Smooth muscle cell (in vitro differentiated cells): Measurements from ENCODE around the gene PASD1. TPM values are rescaled to one million over a fixed set of nuclear protein-coding genes. Genes with fewer than 3 reads are reported as not detected.

Experiments
- DNase-seq: peaks from one replicate; lab custom pipeline; 2025; ENCODE audit not compliant: unreplicated experiment; lab: John Stamatoyannopoulos, UW
- H2AFZ ChIP-seq: fragments of 200-600 bp; sonication (generic); 2 replicates; pipeline ENCODE4 v1.6.0; 2016; ENCODE audit warnings: antibody characterized with exemption, low read depth, mild to moderate bottlenecking
- H3F3A ChIP-seq: fragments of 200-600 bp; sonication (generic); 2 replicates; pipeline ENCODE4 v1.6.0; 2017; ENCODE audit warnings: antibody characterized with exemption, low read depth
- H3K27ac ChIP-seq: fragments of 200-600 bp; sonication (generic); 2 replicates; pipeline ENCODE4 v1.5.1; 2016; ENCODE audit warnings: low read depth, mild to moderate bottlenecking
- H3K27me3 ChIP-seq: fragments of 200-600 bp; sonication (generic); 2 replicates; pipeline ENCODE4 v1.6.1; 2016; ENCODE audit warnings: low read depth, mild to moderate bottlenecking
- H3K36me3 ChIP-seq: fragments of 200-600 bp; sonication (generic); 2 replicates; pipeline ENCODE4 v1.5.1; 2016; ENCODE audit warnings: low read depth
- H3K4me1 ChIP-seq: fragments of 200-600 bp; sonication (generic); 2 replicates; pipeline ENCODE4 v1.5.1; 2016; ENCODE audit warnings: low read depth
- H3K4me2 ChIP-seq: fragments of 200-600 bp; sonication (generic); 2 replicates; pipeline ENCODE4 v1.6.0; 2016; ENCODE audit warnings: mild to moderate bottlenecking
- H3K4me3 ChIP-seq: fragments of 200-600 bp; sonication (generic); 2 replicates; pipeline ENCODE4 v1.5.1; 2016; ENCODE audit warnings: mild to moderate bottlenecking
- H3K79me2 ChIP-seq: fragments of 200-600 bp; sonication (generic); 2 replicates; pipeline ENCODE4 v1.6.0; 2016; ENCODE audit warnings: low read depth, mild to moderate bottlenecking
- H3K9ac ChIP-seq: fragments of 200-600 bp; sonication (generic); 2 replicates; pipeline ENCODE4 v1.6.0; 2016; ENCODE audit warnings: low read depth
- H3K9me3 ChIP-seq: fragments of 200-600 bp; sonication (generic); replicated peaks from 2 replicates; pipeline ENCODE4 v1.5.1; 2016; ENCODE audit warnings: low read depth
- H4K20me1 ChIP-seq: fragments of 200-600 bp; sonication (generic); 2 replicates; pipeline ENCODE4 v1.6.0; 2016; ENCODE audit warnings: low read depth
- WGBS: methylation state at CpG from one replicate; pipeline ENCODE4 v1.1.7; 2016; ENCODE audit warnings: low lambda C conversion rate; 5-methylcytosine and 5-hydroxymethylcytosine counted together
- polyA plus RNA-seq: library from polyadenylated mRNA; unstranded; fragments of >200 nt; fragmentation: Nextera tagmentation; extraction: Ambion mirVana; gene quantifications from 2 replicates; pipeline ENCODE4 v1.2.1, GENCODE V29; 2016
- total RNA-seq: library from RNA; depleted of rRNA; stranded (reverse); fragments of >200 nt; gene quantifications from 2 replicates; pipeline ENCODE4 v1.2.3, GENCODE V29; 2014
- TF ChIP-seq, protein P1 (sequence below): fragments of 200-600 bp; sonication (generic); IDR thresholded peaks from 2 replicates; pipeline ENCODE4 v1.5.1; 2017; ENCODE audit warnings: borderline replicate concordance, mild to moderate bottlenecking, antibody characterized with exemption; ENCODE audit not compliant: insufficient read depth, poor library complexity, severe bottlenecking

The PASD1 gene
- total and polyA plus RNA-seq, 2 experiments from 2014 or later, result 0.17 TPM; not detected in 1

DNA sequence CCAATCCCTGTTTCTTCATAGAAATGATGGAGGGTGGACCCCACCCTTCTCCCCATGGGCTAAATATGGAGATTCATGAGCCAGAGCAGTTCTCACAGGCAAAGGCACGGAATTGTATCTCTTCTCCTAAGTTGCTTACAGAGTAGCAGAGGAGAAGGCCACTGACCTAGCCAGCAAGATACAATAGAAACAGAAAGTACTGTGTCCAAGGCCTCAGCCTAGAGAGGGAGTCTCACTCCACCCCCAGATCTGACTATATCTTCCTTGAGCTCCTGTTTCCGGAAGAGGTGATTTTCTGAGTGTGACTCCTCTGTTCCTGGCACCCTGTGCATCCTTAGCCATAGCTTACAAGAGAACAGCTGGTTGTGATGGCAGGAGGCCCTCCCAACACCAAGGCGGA lies 152.3 kb downstream of the PASD1 start, which contains the start of gene FATE1:
FATE1 (plus strand) TSS at position 284 of the 400 bp plus-strand sequence; CDS start at position 369, 85 bp downstream.
- no peaks in the 10 kb centered on the region for H4K20me1 ChIP-seq
- H3K9ac ChIP-seq, result no peak within 1 kb of the TSS
- no peak within 1 kb of the TSS for H3K4me2 ChIP-seq
- no peaks in the 10 kb centered on the region for H3K4me1 ChIP-seq
- no peaks in the 10 kb centered on the region for H3F3A ChIP-seq
- H3K79me2 ChIP-seq, result no peaks in the 10 kb centered on the region
- no peaks in the 10 kb centered on the region for H3K27me3 ChIP-seq
- H3K4me3 ChIP-seq, result no peak within 1 kb of the TSS
- 64% methylated on average over 3 of the region's 3 CpGs for WGBS
- no peak within 1 kb of the TSS for H3K27ac ChIP-seq
- H3K9me3 ChIP-seq, result no peaks in the 10 kb centered on the region
- no peaks in the 10 kb centered on the region for H3K36me3 ChIP-seq
- TF ChIP-seq, protein P1, sequence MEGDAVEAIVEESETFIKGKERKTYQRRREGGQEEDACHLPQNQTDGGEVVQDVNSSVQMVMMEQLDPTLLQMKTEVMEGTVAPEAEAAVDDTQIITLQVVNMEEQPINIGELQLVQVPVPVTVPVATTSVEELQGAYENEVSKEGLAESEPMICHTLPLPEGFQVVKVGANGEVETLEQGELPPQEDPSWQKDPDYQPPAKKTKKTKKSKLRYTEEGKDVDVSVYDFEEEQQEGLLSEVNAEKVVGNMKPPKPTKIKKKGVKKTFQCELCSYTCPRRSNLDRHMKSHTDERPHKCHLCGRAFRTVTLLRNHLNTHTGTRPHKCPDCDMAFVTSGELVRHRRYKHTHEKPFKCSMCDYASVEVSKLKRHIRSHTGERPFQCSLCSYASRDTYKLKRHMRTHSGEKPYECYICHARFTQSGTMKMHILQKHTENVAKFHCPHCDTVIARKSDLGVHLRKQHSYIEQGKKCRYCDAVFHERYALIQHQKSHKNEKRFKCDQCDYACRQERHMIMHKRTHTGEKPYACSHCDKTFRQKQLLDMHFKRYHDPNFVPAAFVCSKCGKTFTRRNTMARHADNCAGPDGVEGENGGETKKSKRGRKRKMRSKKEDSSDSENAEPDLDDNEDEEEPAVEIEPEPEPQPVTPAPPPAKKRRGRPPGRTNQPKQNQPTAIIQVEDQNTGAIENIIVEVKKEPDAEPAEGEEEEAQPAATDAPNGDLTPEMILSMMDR, result no peak
- no peak within 1 kb of the TSS for H2AFZ ChIP-seq
- DNase-seq, result no peak

DNA sequence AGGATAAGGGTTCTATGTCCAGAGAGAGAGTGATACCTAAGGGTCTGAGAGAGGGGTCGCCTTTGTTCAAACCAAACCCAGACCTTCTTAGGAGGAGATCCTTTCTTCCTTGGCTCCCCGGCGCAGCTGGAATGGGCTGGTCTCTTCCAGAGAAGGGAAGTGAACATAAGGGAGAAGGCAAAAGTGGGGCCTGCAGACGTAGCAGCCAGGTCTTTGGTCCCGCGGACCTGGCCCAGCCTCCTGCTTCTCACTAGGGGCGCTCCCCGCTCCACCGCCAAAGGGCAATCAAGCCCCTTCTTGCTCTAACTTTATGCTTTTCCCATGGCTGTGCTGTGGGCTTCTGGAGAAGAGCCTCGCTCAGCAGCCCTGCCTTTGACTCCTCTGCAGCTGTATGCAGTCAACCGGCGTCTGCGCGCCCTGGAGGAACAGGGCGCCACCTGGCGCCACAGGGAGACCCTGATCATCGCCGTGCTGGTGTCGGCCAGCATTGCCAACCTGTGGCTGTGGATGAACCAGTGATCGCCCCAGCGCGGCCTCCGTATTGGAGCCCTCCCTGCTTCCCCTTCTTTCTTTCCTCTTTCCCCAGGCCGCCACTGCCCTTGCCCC lies 158.9 kb downstream of the PASD1 start:
- H3K36me3 ChIP-seq, result no peaks in the 10 kb centered on the region
- H2AFZ ChIP-seq, result no peak overlapping the region
- no peak overlapping the region for H3K4me3 ChIP-seq
- H3K27ac ChIP-seq, result no peak overlapping the region
- TF ChIP-seq, protein P1, result peak; percentile 47
- 54% methylated on average over 24 of the region's 24 CpGs for WGBS
- H3K79me2 ChIP-seq, result no peaks in the 10 kb centered on the region
- DNase-seq, result no peak
- H3K4me1 ChIP-seq, result no peaks in the 10 kb centered on the region
- H3K9me3 ChIP-seq, result no peaks in the 10 kb centered on the region
- H3F3A ChIP-seq, result no peaks in the 10 kb centered on the region
- no peaks in the 10 kb centered on the region for H3K27me3 ChIP-seq
- H4K20me1 ChIP-seq, result no peaks in the 10 kb centered on the region
- no peak overlapping the region for H3K9ac ChIP-seq
- no peak overlapping the region for H3K4me2 ChIP-seq

DNA sequence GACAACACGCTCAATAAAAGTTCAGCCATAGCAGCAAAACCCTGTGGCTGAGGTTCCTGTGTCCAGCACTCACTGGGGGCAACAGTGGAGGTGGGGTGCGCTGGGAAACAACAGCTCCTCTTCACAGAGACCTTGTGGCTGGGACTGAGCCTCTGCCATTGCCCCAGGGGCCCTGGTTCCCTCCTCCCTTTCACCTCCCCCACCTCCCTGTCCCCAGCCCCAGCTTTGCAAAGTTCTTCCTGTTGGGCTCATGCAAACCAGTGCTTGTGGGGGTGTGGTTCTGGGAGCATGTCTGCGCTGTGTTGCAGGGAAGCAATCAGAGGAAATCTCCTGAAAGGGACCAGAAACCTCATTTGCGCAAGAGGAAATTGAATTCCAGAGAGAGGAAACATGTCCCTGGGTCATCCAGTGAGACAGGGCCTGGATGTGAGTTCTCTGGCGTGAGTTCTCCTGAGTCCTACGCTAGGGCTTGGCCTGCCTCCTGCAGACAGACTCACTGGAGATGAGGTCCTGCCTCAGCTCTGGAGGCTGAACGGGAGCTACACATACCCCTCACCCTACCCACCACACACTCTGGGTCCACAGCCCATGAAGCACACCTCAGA lies 159.8 kb downstream of the PASD1 start:
- 69% methylated on average over 7 of the region's 7 CpGs for WGBS
- no peaks in the 10 kb centered on the region for H4K20me1 ChIP-seq
- no peak overlapping the region for H3K27ac ChIP-seq
- no peak overlapping the region for H2AFZ ChIP-seq
- no peaks in the 10 kb centered on the region for H3K27me3 ChIP-seq
- H3K9ac ChIP-seq, result no peak overlapping the region
- no peaks in the 10 kb centered on the region for H3K79me2 ChIP-seq
- H3K4me2 ChIP-seq, result no peak overlapping the region
- no peak overlapping the region for H3K4me3 ChIP-seq
- H3K4me1 ChIP-seq, result no peaks in the 10 kb centered on the region
- H3F3A ChIP-seq, result no peaks in the 10 kb centered on the region
- no peaks in the 10 kb centered on the region for H3K36me3 ChIP-seq
- H3K9me3 ChIP-seq, result no peaks in the 10 kb centered on the region
- TF ChIP-seq, protein P1, result no peak
- no peak for DNase-seq
